ENCODE results near the gene PALMD. TPM values are rescaled to one million over a fixed set of nuclear protein-coding genes. Genes with fewer than 3 reads are reported as not detected.
A peak's percentile ranks its signal among the peaks of the same experiment; 100 is the strongest.

The PALMD gene
- polyA plus RNA-seq, 1 of the 3 experiments (the other 2 are of a cell fraction) = 1.8 TPM

DNA sequence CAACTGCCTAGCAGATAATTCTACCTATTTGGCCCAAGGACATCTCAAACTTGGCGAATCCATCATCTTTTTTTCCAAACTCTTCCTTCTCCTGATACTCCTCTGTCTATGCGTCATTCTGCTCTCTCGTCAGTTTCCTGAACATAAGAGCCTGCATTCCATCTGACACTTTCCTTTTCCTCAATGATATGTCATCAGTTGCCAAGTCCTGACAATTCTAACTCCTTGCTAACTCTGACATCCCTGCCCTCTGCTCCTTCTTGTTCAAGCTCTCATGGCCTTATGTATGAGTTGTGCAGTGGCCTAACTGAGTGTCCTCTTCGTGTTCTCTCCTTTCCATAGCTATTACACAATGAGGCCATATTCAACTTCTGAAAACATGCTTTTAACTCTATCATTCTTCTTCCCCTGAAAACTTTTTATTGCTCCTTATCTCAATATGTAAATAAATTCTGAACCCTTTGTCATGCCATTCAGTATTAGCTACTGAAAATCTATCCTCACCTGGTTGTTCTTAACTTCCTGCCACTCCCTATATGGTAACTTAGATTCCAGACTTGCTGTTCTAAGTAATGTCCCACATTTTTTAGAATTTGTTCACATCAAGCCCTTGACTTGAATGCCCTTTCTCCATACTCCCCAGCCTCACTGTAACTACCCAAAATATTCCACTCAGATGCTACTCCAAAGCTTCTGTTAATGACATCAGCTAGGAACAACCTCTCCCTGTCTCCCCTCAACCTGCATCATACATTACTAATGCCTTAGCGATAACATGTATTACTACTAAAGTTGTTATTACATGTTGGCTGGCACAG lies 11.5 kb downstream of the PALMD start (continued):
- TF ChIP-seq, protein P1, sequence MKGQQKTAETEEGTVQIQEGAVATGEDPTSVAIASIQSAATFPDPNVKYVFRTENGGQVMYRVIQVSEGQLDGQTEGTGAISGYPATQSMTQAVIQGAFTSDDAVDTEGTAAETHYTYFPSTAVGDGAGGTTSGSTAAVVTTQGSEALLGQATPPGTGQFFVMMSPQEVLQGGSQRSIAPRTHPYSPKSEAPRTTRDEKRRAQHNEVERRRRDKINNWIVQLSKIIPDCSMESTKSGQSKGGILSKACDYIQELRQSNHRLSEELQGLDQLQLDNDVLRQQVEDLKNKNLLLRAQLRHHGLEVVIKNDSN (IDR thresholded peaks at IDR 0.05; ENCODE audit: borderline replicate concordance, low read depth) = no peak

DNA sequence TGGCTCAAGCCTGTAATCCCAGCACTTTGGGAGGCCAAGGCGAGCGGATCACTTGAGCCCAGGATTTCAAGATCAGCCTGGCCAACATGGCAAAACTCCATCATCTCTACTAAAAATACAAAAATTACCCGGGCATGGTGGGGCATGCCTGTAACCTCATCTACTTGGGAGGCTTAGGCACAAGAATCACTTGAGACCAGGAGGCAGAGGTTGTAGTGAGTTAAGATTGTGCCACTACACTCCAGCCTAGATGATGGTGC lies 12.0 kb downstream of the PALMD start:
- ChIA-PET POLR2A (no interaction called here), CTCF (no interaction called here)
- DNase-seq = no peak
- H3K27ac ChIP-seq (ENCODE audit: low read depth in 2 of 2, low read length in 1 of 2) = 0 out of 4 replicates have a peak overlapping the region, but pooled peaks of 1 of the 2 experiments have one; percentile 16
- H3K4me3 ChIP-seq (ENCODE audit: low read depth in 2 of 2, low read length in 1 of 2) = no peak overlapping the region
- no peak overlapping the region for H3K9ac ChIP-seq
- H4K20me1 ChIP-seq (ENCODE audit: insufficient read depth) = no peaks in the 10 kb centered on the region
- H3K79me2 ChIP-seq (ENCODE audit: insufficient read depth) = peaks cover 33% of the 10 kb centered on the region; the same call in 1 of the 2 replicates
- 100% methylated on average over 3 of the region's 3 CpGs for WGBS (ENCODE audit: low lambda C conversion rate)
- no peaks in the 10 kb centered on the region for H3K27me3 ChIP-seq (ENCODE audit: insufficient read depth)
- TF ChIP-seq MEF2A (IDR thresholded peaks at IDR 0.05; ENCODE audit: borderline replicate concordance, low read depth) (no peak), SMC3 (IDR thresholded peaks at IDR 0.05; ENCODE audit: low read depth, low read length) (no peak), GABPA (IDR thresholded peaks at IDR 0.05; ENCODE audit: low read depth) (no peak)
- H3F3A ChIP-seq (replicated peaks; ENCODE audit: insufficient read depth) = peaks cover 14% of the 10 kb centered on the region
- no peaks in the 10 kb centered on the region for H3K9me3 ChIP-seq
- peaks cover 2 to 15% of the 10 kb centered on the region in 2 experiments; a peak in 3 of 4 replicates for H3K4me1 ChIP-seq (ENCODE audit: control insufficient read depth in 1 of 2, insufficient read depth in 2 of 2, low read depth in 1 of 2, low read length in 1 of 2)
- H3K9me2 ChIP-seq = no peaks in the 10 kb centered on the region
- H3K4me2 ChIP-seq = no peak overlapping the region
- H2AFZ ChIP-seq (ENCODE audit: low read depth) = no peak overlapping the region
- H3K36me3 ChIP-seq (replicated peaks in 1 of 2; ENCODE audit: control insufficient read depth in 1 of 2, insufficient read depth in 2 of 2, low read length in 1 of 2) = peaks cover 0 to 4% of the 10 kb centered on the region in 2 experiments

DNA sequence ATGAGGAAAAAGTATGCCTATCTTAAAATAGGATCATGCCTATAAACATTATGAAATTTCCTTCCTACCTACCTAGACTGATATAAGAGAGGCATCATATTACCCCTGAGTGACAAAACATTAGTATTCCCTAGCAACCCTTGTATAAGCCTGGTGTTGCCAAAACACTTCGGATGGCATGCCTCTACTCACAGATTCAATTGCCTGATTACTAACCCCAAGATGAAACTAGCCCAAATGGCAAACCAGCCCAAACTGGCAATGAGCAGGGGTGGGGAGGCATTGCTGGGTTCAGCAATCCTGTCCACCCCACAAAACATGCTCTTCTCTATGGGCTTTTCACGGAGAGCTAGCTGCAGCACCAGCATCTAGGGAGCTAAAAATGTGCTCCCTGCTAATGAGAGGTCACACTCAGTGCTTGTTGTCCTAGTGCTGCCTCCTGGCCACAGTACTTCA lies 13.9 kb downstream of the PALMD start:
- ChIA-PET POLR2A (no interaction called here), CTCF (no interaction called here)
- no peak overlapping the region for H3K4me3 ChIP-seq (ENCODE audit: low read depth in 2 of 2, low read length in 1 of 2)
- peaks cover 2 to 10% of the 10 kb centered on the region in 2 experiments; a peak in 2 of 4 replicates for H3K4me1 ChIP-seq (ENCODE audit: control insufficient read depth in 1 of 2, insufficient read depth in 2 of 2, low read depth in 1 of 2, low read length in 1 of 2)
- H4K20me1 ChIP-seq (ENCODE audit: insufficient read depth) = no peaks in the 10 kb centered on the region
- peak overlapping the region; percentile 40 for H3K4me2 ChIP-seq
- H3K27me3 ChIP-seq (ENCODE audit: insufficient read depth) = no peaks in the 10 kb centered on the region
- peak overlapping the region in 1 of 2 experiments; percentile 76; a peak in 2 of 4 replicates for H3K27ac ChIP-seq (ENCODE audit: low read depth in 2 of 2, low read length in 1 of 2)
- peaks cover 5% of the 10 kb centered on the region for H3F3A ChIP-seq (replicated peaks; ENCODE audit: insufficient read depth)
- peaks cover 23% of the 10 kb centered on the region; the same call in 1 of the 2 replicates for H3K79me2 ChIP-seq (ENCODE audit: insufficient read depth)
- H3K36me3 ChIP-seq (replicated peaks in 1 of 2; ENCODE audit: control insufficient read depth in 1 of 2, insufficient read depth in 2 of 2, low read length in 1 of 2) = peaks cover 0 to 4% of the 10 kb centered on the region in 2 experiments
- DNase-seq = no peak
- H3K9me3 ChIP-seq = no peaks in the 10 kb centered on the region
- no peak overlapping the region for H2AFZ ChIP-seq (ENCODE audit: low read depth)
- peak overlapping the region; percentile 51 for H3K9ac ChIP-seq
- WGBS (ENCODE audit: low lambda C conversion rate) = 100% methylated on average over 1 of the region's 2 CpGs
- H3K9me2 ChIP-seq = no peaks in the 10 kb centered on the region
- TF ChIP-seq, protein P2, sequence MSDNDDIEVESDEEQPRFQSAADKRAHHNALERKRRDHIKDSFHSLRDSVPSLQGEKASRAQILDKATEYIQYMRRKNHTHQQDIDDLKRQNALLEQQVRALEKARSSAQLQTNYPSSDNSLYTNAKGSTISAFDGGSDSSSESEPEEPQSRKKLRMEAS (IDR thresholded peaks at IDR 0.05; ENCODE audit: low read depth) = no peak
- TF ChIP-seq CHD2 (IDR thresholded peaks at IDR 0.05; ENCODE audit: low read length, partially characterized antibody) (no peak), NFIC (IDR thresholded peaks at IDR 0.05; ENCODE audit: borderline replicate concordance) (no peak), RFX5 (IDR thresholded peaks at IDR 0.05; ENCODE audit: low read length) (no peak), TCF12 (IDR thresholded peaks at IDR 0.05) (no peak), RCOR1 (IDR thresholded peaks at IDR 0.05; ENCODE audit: low read length) (no peak), FOSL2 (IDR thresholded peaks at IDR 0.05; ENCODE audit: borderline replicate concordance, low read depth) (no peak), SMC3 (IDR thresholded peaks at IDR 0.05; ENCODE audit: low read depth, low read length) (no peak), FOXJ3 (CRISPR knock-in tag; IDR thresholded peaks at IDR 0.05) (no peak), EP300 (IDR thresholded peaks at IDR 0.05; ENCODE audit: borderline replicate concordance in 1 of 2, low read depth in 1 of 2, low read length in 1 of 2) (no peak), TAF1 (IDR thresholded peaks at IDR 0.05; ENCODE audit: borderline replicate concordance, low read depth, low read length) (no peak), MEF2A (IDR thresholded peaks at IDR 0.05; ENCODE audit: borderline replicate concordance, low read depth) (no peak), EZH2phosphoT487 (IDR thresholded peaks at IDR 0.05; ENCODE audit: borderline replicate concordance, low read depth) (no peak), POLR2AphosphoS5 (IDR thresholded peaks at IDR 0.05; ENCODE audit: low read depth, low read length) (no peak), JUND (IDR thresholded peaks at IDR 0.05) (no peak), TEAD4 (IDR thresholded peaks at IDR 0.05; ENCODE audit: borderline replicate concordance, insufficient read depth) (no peak)
- TF ChIP-seq, protein P3, sequence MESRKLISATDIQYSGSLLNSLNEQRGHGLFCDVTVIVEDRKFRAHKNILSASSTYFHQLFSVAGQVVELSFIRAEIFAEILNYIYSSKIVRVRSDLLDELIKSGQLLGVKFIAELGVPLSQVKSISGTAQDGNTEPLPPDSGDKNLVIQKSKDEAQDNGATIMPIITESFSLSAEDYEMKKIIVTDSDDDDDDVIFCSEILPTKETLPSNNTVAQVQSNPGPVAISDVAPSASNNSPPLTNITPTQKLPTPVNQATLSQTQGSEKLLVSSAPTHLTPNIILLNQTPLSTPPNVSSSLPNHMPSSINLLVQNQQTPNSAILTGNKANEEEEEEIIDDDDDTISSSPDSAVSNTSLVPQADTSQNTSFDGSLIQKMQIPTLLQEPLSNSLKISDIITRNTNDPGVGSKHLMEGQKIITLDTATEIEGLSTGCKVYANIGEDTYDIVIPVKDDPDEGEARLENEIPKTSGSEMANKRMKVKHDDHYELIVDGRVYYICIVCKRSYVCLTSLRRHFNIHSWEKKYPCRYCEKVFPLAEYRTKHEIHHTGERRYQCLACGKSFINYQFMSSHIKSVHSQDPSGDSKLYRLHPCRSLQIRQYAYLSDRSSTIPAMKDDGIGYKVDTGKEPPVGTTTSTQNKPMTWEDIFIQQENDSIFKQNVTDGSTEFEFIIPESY (IDR thresholded peaks at IDR 0.05; ENCODE audit: borderline replicate concordance, low read depth) = no peak
- TF ChIP-seq, protein P4, sequence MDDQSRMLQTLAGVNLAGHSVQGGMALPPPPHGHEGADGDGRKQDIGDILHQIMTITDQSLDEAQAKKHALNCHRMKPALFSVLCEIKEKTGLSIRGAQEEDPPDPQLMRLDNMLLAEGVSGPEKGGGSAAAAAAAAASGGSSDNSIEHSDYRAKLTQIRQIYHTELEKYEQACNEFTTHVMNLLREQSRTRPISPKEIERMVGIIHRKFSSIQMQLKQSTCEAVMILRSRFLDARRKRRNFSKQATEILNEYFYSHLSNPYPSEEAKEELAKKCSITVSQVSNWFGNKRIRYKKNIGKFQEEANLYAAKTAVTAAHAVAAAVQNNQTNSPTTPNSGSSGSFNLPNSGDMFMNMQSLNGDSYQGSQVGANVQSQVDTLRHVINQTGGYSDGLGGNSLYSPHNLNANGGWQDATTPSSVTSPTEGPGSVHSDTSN (IDR thresholded peaks at IDR 0.05) = no peak
- TF ChIP-seq, protein P5, sequence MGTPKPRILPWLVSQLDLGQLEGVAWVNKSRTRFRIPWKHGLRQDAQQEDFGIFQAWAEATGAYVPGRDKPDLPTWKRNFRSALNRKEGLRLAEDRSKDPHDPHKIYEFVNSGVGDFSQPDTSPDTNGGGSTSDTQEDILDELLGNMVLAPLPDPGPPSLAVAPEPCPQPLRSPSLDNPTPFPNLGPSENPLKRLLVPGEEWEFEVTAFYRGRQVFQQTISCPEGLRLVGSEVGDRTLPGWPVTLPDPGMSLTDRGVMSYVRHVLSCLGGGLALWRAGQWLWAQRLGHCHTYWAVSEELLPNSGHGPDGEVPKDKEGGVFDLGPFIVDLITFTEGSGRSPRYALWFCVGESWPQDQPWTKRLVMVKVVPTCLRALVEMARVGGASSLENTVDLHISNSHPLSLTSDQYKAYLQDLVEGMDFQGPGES (IDR thresholded peaks at IDR 0.05; ENCODE audit: low read depth, low read length) = no peak
